IMR-90 (cell line): ENCODE results near the gene GALNT12. TPM values are rescaled to one million over a fixed set of nuclear protein-coding genes. Genes with fewer than 3 reads are reported as not detected.

Source experiments
- ATAC-seq: fragments of 200-7000 bp; cut with Tn5 transposase; 2 replicates; pipeline ENCODE4 v1.9.1; 2020; ENCODE audit warnings: low read depth, mild to moderate bottlenecking, moderate library complexity
- BruUV-seq: library from RNA; stranded (reverse); fragments of 400-500 nt; replicated peaks from 2 replicates; lab custom pipeline; 2021; lab: Mats Ljungman, UMichigan
- CTCF ChIA-PET: fragments of 300-600 bp; formaldehyde crosslinking; extraction: SDS; loops from one replicate; lab custom pipeline; 2021; ENCODE audit warnings: antibody characterized with exemption; lab: Yijun Ruan, JAX
- POLR2A ChIA-PET: fragments of 300-600 bp; sonication (Branson Sonifier 250); formaldehyde crosslinking; loops from one replicate; lab custom pipeline; 2022; ENCODE audit warnings: antibody characterized with exemption; ENCODE audit not compliant: unreplicated experiment; lab: Charles Lee
- DNase-seq: peaks from one replicate; pipeline ENCODE4 v3.0.0; 2013
- H2AFZ ChIP-seq: replicated peaks from 2 replicates; pipeline ENCODE3; 2013; ENCODE audit warnings: low read length, mild to moderate bottlenecking; ENCODE audit not compliant: poor library complexity
- H2AK5ac ChIP-seq: 2 replicates; pipeline ENCODE4 v1.6.1; 2013; ENCODE audit warnings: low read depth, low read length, inconsistent platforms
- H2AK9ac ChIP-seq: replicated peaks from 2 replicates; pipeline ENCODE3; 2013; ENCODE audit warnings: mild to moderate bottlenecking, low read depth, low read length, moderate library complexity; ENCODE audit not compliant: poor library complexity
- H2BK120ac ChIP-seq: 2 replicates; pipeline ENCODE4 v1.6.1; 2013; ENCODE audit warnings: low read depth, low read length, inconsistent platforms
- H2BK15ac ChIP-seq: 3 replicates; pipeline ENCODE4 v1.6.1; 2013; ENCODE audit warnings: low read depth, low read length, inconsistent platforms
- H2BK20ac ChIP-seq: 2 replicates; pipeline ENCODE4 v1.6.1; 2013; ENCODE audit warnings: low read depth, mild to moderate bottlenecking, inconsistent platforms, low read length, moderate library complexity
- H2BK5ac ChIP-seq: 2 replicates; pipeline ENCODE4 v1.6.1; 2013; ENCODE audit warnings: mild to moderate bottlenecking, low read depth, low read length, inconsistent platforms; ENCODE audit not compliant: poor library complexity, severe bottlenecking
- H3K14ac ChIP-seq: replicated peaks from 2 replicates; pipeline ENCODE4 v1.6.1; 2013; ENCODE audit warnings: low read depth, low read length, inconsistent platforms
- H3K18ac ChIP-seq: 2 replicates; pipeline ENCODE4 v1.6.1; 2013; ENCODE audit warnings: low read depth, low read length, control low read depth
- H3K23ac ChIP-seq: 2 replicates; pipeline ENCODE4 v1.6.1; 2013; ENCODE audit warnings: low read depth, low read length, inconsistent platforms
- H3K27ac ChIP-seq: 2 replicates; pipeline ENCODE4 v1.5.1; 2013; ENCODE audit warnings: mild to moderate bottlenecking, control low read depth, low read length; ENCODE audit not compliant: insufficient read depth
- H3K27me3 ChIP-seq: 2 replicates; pipeline ENCODE4 v1.6.1; 2013; ENCODE audit warnings: low read length; ENCODE audit not compliant: control insufficient read depth, insufficient read depth
- H3K36me3 ChIP-seq: 2 replicates; pipeline ENCODE4 v1.6.1; 2013; ENCODE audit warnings: low read length, mixed read lengths; ENCODE audit not compliant: control insufficient read depth, insufficient read depth
- H3K4ac ChIP-seq: 2 replicates; pipeline ENCODE4 v1.6.1; 2013; ENCODE audit warnings: low read depth, low read length, inconsistent platforms
- H3K4me1 ChIP-seq: 2 replicates; pipeline ENCODE4 v1.6.1; 2013; ENCODE audit warnings: low read length, mixed read lengths; ENCODE audit not compliant: control insufficient read depth, insufficient read depth
- H3K4me2 ChIP-seq: 2 replicates; pipeline ENCODE4 v1.6.1; 2013; ENCODE audit warnings: low read depth, mild to moderate bottlenecking, control low read depth, low read length, moderate library complexity
- H3K4me3 ChIP-seq: 2 replicates; pipeline ENCODE4 v1.5.1; 2013; ENCODE audit warnings: low read depth, mild to moderate bottlenecking, control low read depth, low read length, moderate library complexity; ENCODE audit not compliant: insufficient read depth
- H3K56ac ChIP-seq: 2 replicates; pipeline ENCODE4 v1.6.1; 2013; ENCODE audit warnings: low read length, inconsistent platforms; ENCODE audit not compliant: insufficient read depth; ENCODE audit errors: extremely low read depth
- H3K79me1 ChIP-seq, 2 experiments: 2 replicates each; pipeline ENCODE4 v1.6.1; 2013; ENCODE audit warnings: low read length in 2 of 2, inconsistent platforms in 1 of 2, low read depth in 1 of 2
- H3K9ac ChIP-seq: 2 replicates; pipeline ENCODE4 v1.6.1; 2013; ENCODE audit warnings: low read depth, low read length, control low read depth
- H3K9me1 ChIP-seq: 2 replicates; pipeline ENCODE4 v1.6.1; 2013; ENCODE audit warnings: low read length, inconsistent platforms; ENCODE audit not compliant: insufficient read depth
- H3K9me3 ChIP-seq: 2 replicates; pipeline ENCODE4 v1.6.1; 2013; ENCODE audit warnings: low read length; ENCODE audit not compliant: control insufficient read depth, insufficient read depth
- H4K20me1 ChIP-seq: 2 replicates; pipeline ENCODE4 v1.6.1; 2013; ENCODE audit warnings: low read length, inconsistent platforms; ENCODE audit not compliant: insufficient read depth
- H4K5ac ChIP-seq: 2 replicates; pipeline ENCODE4 v1.6.1; 2013; ENCODE audit warnings: mild to moderate bottlenecking, low read depth, low read length, control low read depth
- H4K8ac ChIP-seq, 2 experiments: 2 replicates each; pipeline ENCODE4 v1.6.1; 2013; ENCODE audit warnings: low read depth in 2 of 2, low read length in 2 of 2, control low read depth in 1 of 2, inconsistent platforms in 1 of 2
- H4K91ac ChIP-seq: 2 replicates; pipeline ENCODE4 v1.6.1; 2013; ENCODE audit warnings: low read depth, low read length, inconsistent platforms; ENCODE audit not compliant: insufficient read depth
- BHLHE40 ChIP-seq: fragments of 150-350 bp; IDR thresholded peaks from 2 replicates; pipeline ENCODE4 v1.6.1; 2016; ENCODE audit warnings: mild to moderate bottlenecking, low read depth, low read length
- CHD1 ChIP-seq: IDR thresholded peaks from 2 replicates; pipeline ENCODE4 v1.6.1; 2012; ENCODE audit warnings: low read depth, low read length, improper control_type of control experiment
- MAFK ChIP-seq: IDR thresholded peaks from 2 replicates; pipeline ENCODE4 v1.6.1; 2012; ENCODE audit warnings: low read depth, low read length, improper control_type of control experiment
- RAD21 ChIP-seq: IDR thresholded peaks from 2 replicates; pipeline ENCODE4 v1.6.1; 2012; ENCODE audit warnings: low read length, improper control_type of control experiment
- WGBS, 2 experiments: methylation state at CpG; one replicate each; pipeline versions ENCODE4 v1.1.5 to v1.1.7; 2013; ENCODE audit warnings: missing lambda C conversion rate in 2 of 2; ENCODE audit not compliant: insufficient read length in 1 of 2; ENCODE audit errors: extremely low coverage in 2 of 2; 5-methylcytosine and 5-hydroxymethylcytosine counted together
- dilution Hi-C: fragments of 300-500 bp; cut with HindIII; formaldehyde crosslinking; loops from one replicate; pipeline ENCODE4 v1.14.3; 2018; ENCODE audit warnings: low sequenced_read_pairs; ENCODE audit not compliant: unreplicated experiment
- in situ Hi-C: fragments of 300-500 bp; cut with MboI; formaldehyde crosslinking; loops from 3 replicates; pipeline ENCODE4 v1.14.3; 2019; ENCODE audit warnings: low sequenced_read_pairs, inconsistent platforms, mixed read lengths
- intact Hi-C: fragments of 100-400 bp; cut with micrococcal nuclease; formaldehyde crosslinking; loops from 2 replicates; pipeline ENCODE4 v1.10.0; 2022
- polyA plus RNA-seq, 3 experiments: library from polyadenylated mRNA; depleted of rRNA; stranded (reverse); fragments of >200 nt; gene quantifications; 2 replicates each; pipeline ENCODE4 v1.2.3, GENCODE V29; 2012; ENCODE audit warnings: low replicate concordance in 1 of 3
- total RNA-seq: library from RNA; depleted of rRNA; stranded (reverse); fragments of >200 nt; gene quantifications from 2 replicates; pipeline ENCODE4 v1.2.3, GENCODE V29; 2012

GALNT12 gene
- total and polyA plus RNA-seq, 2 of the 4 experiments (the other 2 are of a cell fraction), result 2.3 to 2.5 TPM

GRCh38 chr9:98881356-98881755, 73.9 kb downstream of the GALNT12 start:
- Histone ChIP-seq H4K5ac (no peak overlapping the region), H2BK120ac (no peak overlapping the region), H2AK5ac (0 out of 2 replicates have a peak overlapping the region, but pooled peaks have one; percentile 37), H3K27me3 (peaks cover 8% of the 10 kb centered on the region), H2AFZ (no peak overlapping the region), H2AK9ac (no peak overlapping the region), H3K4me1 (peaks cover 4% of the 10 kb centered on the region; the same call in 1 of the 2 replicates), H3K27ac (no peak overlapping the region), H3K36me3 (no peaks in the 10 kb centered on the region), H3K14ac (no peak overlapping the region), H2BK20ac (no peak overlapping the region), H4K91ac (no peak overlapping the region), H3K9me1 (no peaks in the 10 kb centered on the region), H4K8ac (no peak overlapping the region), H3K4me2 (no peak overlapping the region), H3K4me3 (no peak overlapping the region), H3K23ac (no peak overlapping the region), H3K9ac (no peak overlapping the region), H3K56ac (no peak overlapping the region), H2BK15ac (no peak overlapping the region; the same call in 2 of the 3 replicates), H3K4ac (no peak overlapping the region), H3K18ac (no peak overlapping the region), H2BK5ac (no peak overlapping the region), H3K79me1 (no peaks in the 10 kb centered on the region), H3K9me3 (no peaks in the 10 kb centered on the region), H4K20me1 (no peaks in the 10 kb centered on the region)
- POLR2A ChIA-PET, result no interaction called here
- in situ Hi-C loops (no loop called here), intact Hi-C loops (no loop called here), dilution Hi-C loops (no loop called here)
- CTCF ChIA-PET, result no interaction called here
- no peak for TF ChIP-seq CHD1
- no peak for TF ChIP-seq BHLHE40
- no peak for TF ChIP-seq RAD21
- TF ChIP-seq MAFK, result no peak
- 80% methylated on average over 1 of the region's 3 CpGs; no CpG with 5 or more reads in 1 of the 2 experiments for WGBS, 2 experiments
- no TSS peak for BruUV-seq
- DNase-seq, result no peak
- no peak for ATAC-seq
